K562 (cell line): ENCODE data around the gene ANKRD44. TPM values are rescaled to one million over a fixed set of nuclear protein-coding genes. Genes with fewer than 3 reads are reported as not detected.
A peak's percentile ranks its signal among the peaks of the same experiment; 100 is the strongest.

Experiments
- ATAC-seq: fragments of 200-7000 bp; cut with Tn5 transposase; 3 replicates; pipeline ENCODE4 v1.9.1; 2020; ENCODE audit warnings: moderate library complexity
- BruUV-seq: library from RNA; stranded (reverse); fragments of 400-500 nt; replicated peaks from 2 replicates; lab custom pipeline; 2021; lab: Mats Ljungman, UMichigan
- CTCF ChIA-PET: fragments of 300-600 bp; formaldehyde crosslinking; extraction: SDS; loops from one replicate; lab custom pipeline; 2021; ENCODE audit warnings: low intra/inter-chr PET ratio; lab: Yijun Ruan, JAX
- POLR2A ChIA-PET: fragments of 300-600, 350-650 bp; sonication (Branson Sonifier 250); formaldehyde crosslinking; extraction: SDS; loops from one replicate; lab custom pipeline; 2021; ENCODE audit warnings: antibody characterized with exemption, inconsistent platforms; lab: Yijun Ruan, JAX
- DNase-seq, 4 experiments: peaks; one replicate each; pipeline versions ENCODE4 v3.0.0 to v3.0.0-alpha.2; 2011 to 2018; ENCODE audit warnings: low spot score in 3 of 4, mixed read lengths in 3 of 4; ENCODE audit errors: extremely low read depth in 1 of 4
- FAIRE-seq: peaks from 2 replicates; lab custom pipeline; 2011; peaks lifted over from hg19 to GRCh38; lab: Jason Lieb, UNC
- H2AFZ ChIP-seq: 2 replicates; pipeline ENCODE4 v1.6.0; 2011; ENCODE audit warnings: low read depth, low read length, control low read depth, inconsistent platforms
- H3K27ac ChIP-seq: fragments of 200-600 bp; 3 replicates; pipeline ENCODE4 v1.8.0; 2011; ENCODE audit warnings: low read depth, mild to moderate bottlenecking, control low read depth, inconsistent platforms, low read length, moderate library complexity, mixed read lengths; ENCODE audit errors: extremely low read depth
- H3K27me3 ChIP-seq, 2 experiments: fragments of 300-600 bp in 1 of 2; 2 replicates in 1 of 2; 3 replicates in 1 of 2; pipeline versions ENCODE4 v1.6.0 to v1.8.0; 2011; ENCODE audit warnings: inconsistent platforms in 2 of 2, low read length in 2 of 2, mild to moderate bottlenecking in 1 of 2, mixed read lengths in 1 of 2, moderate library complexity in 1 of 2; ENCODE audit not compliant: control insufficient read depth in 2 of 2, insufficient read depth in 2 of 2
- H3K36me3 ChIP-seq: fragments of 300-600 bp; 3 replicates; pipeline ENCODE4 v1.8.0; 2011; ENCODE audit warnings: mild to moderate bottlenecking, low read length, inconsistent platforms; ENCODE audit not compliant: control insufficient read depth, insufficient read depth
- H3K4me1 ChIP-seq, 2 experiments: fragments of 200-600 bp in 1 of 2; replicated peaks in 1 of 2; 2 replicates in 1 of 2; 3 replicates in 1 of 2; pipeline versions ENCODE4 v1.5.1 to v1.8.0; 2011; ENCODE audit warnings: inconsistent platforms in 2 of 2, low read length in 2 of 2, mild to moderate bottlenecking in 1 of 2, mixed read lengths in 1 of 2, moderate library complexity in 1 of 2; ENCODE audit not compliant: control insufficient read depth in 2 of 2, insufficient read depth in 2 of 2
- H3K4me2 ChIP-seq: 2 replicates; pipeline ENCODE4 v1.6.1; 2011; ENCODE audit warnings: low read length, control low read depth, inconsistent platforms, mixed read lengths; ENCODE audit not compliant: insufficient read depth
- H3K4me3 ChIP-seq: fragments of 200-600 bp; sonication (generic), shearing (Covaris generic); 2 replicates; pipeline ENCODE4 v1.5.1; 2016; ENCODE audit warnings: control low read depth, inconsistent platforms
- H3K79me2 ChIP-seq: fragments of 200-600 bp; 3 replicates; pipeline ENCODE4 v1.8.0; 2011; ENCODE audit warnings: low read length, inconsistent platforms; ENCODE audit not compliant: control insufficient read depth, insufficient read depth
- H3K9ac ChIP-seq, 2 experiments: 2 replicates each; pipeline versions ENCODE4 v1.6.0 to v1.6.1; 2011; ENCODE audit warnings: low read depth in 2 of 2, low read length in 2 of 2, control low read depth in 1 of 2, inconsistent platforms in 1 of 2, mild to moderate bottlenecking in 1 of 2, mixed read lengths in 1 of 2; ENCODE audit not compliant: insufficient read depth in 1 of 2
- H3K9me1 ChIP-seq: one replicate; pipeline ENCODE4 v1.6.0; 2011; ENCODE audit warnings: inconsistent platforms, mild to moderate bottlenecking, low read length, moderate library complexity; ENCODE audit not compliant: control insufficient read depth, insufficient read depth
- H3K9me3 ChIP-seq: replicated peaks from 2 replicates; pipeline ENCODE4 v1.5.1; 2011; ENCODE audit warnings: low read depth, low read length, inconsistent platforms; ENCODE audit not compliant: control insufficient read depth, insufficient read depth
- H4K20me1 ChIP-seq: replicated peaks from 2 replicates; pipeline ENCODE4 v1.6.1; 2011; ENCODE audit warnings: low read length, inconsistent platforms, mixed read lengths; ENCODE audit not compliant: control insufficient read depth, insufficient read depth
- ATF3 ChIP-seq, 2 experiments: fragments of 450-650 bp in 1 of 2; sonication (generic) in 1 of 2; formaldehyde crosslinking in 1 of 2; IDR thresholded peaks in 1 of 2; conservative IDR thresholded peaks in 1 of 2; 2 replicates each; pipeline versions ENCODE4 v1.6.1 to v1.8.1; 2016 to 2023; ENCODE audit warnings: mild to moderate bottlenecking in 2 of 2, moderate library complexity in 2 of 2, inconsistent platforms in 1 of 2, missing genetic modification reagents in 1 of 2
- ETV5 ChIP-seq: sonication (generic); formaldehyde crosslinking; IDR thresholded peaks from 2 replicates; pipeline ENCODE4 v1.4.0; 2020; ENCODE audit warnings: low read depth, mild to moderate bottlenecking, missing genetic modification reagents
- FOSL1 ChIP-seq: fragments of 200-800 bp; sonication (Bioruptor generic); conservative IDR thresholded peaks from 2 replicates; pipeline ENCODE4 v1.6.1; 2016; ENCODE audit warnings: missing genetic modification characterization, missing compliant biosample characterization
- IRF1 ChIP-seq: sonication (generic); formaldehyde crosslinking; IDR thresholded peaks from 2 replicates; pipeline ENCODE4 v1.8.0; 2022; ENCODE audit warnings: missing genetic modification reagents, mild to moderate bottlenecking, borderline replicate concordance
- ZNF668 ChIP-seq: fragments of 250-450 bp; sonication (Bioruptor Pico); IDR thresholded peaks from 2 replicates; pipeline ENCODE4 v1.8.0; 2022; ENCODE audit warnings: mild to moderate bottlenecking, inconsistent platforms
- in situ Hi-C: fragments of 300-500 bp; cut with MboI; formaldehyde crosslinking; loops from 4 replicates; pipeline ENCODE4 v1.15.0; 2018; ENCODE audit warnings: inconsistent platforms, mixed read lengths
- intact Hi-C: fragments of 100-400 bp; cut with micrococcal nuclease; formaldehyde crosslinking; loops from 2 replicates; pipeline ENCODE4 v1.14.2; 2022
- polyA plus RNA-seq, 8 experiments: library from polyadenylated mRNA; depleted of rRNA in 4 of 8; stranded (reverse) in 5 of 8; unstranded in 3 of 8; fragments of >200 nt; fragmentation: Nextera tagmentation in 2 of 8; fragmentation: Illumina TruSeq in 1 of 8; extraction: Ambion mirVana in 2 of 8; extraction: Trizol in 1 of 8; gene quantifications; 2 replicates each; pipeline versions ENCODE4 v1.2.1 to v1.2.3, GENCODE V29; 2011 to 2014; ENCODE audit warnings: inconsistent platforms in 1 of 8, missing spikeins in 1 of 8
- total RNA-seq, 7 experiments: library from RNA; depleted of rRNA in 6 of 7; stranded (reverse); fragments of >200 nt in 6 of 7; fragmentation: Illumina TruSeq in 2 of 7; extraction: Trizol in 2 of 7; gene quantifications; 2 replicates each; pipeline versions ENCODE4 v1.2.1 to v1.2.3, GENCODE V29; 2011 to 2021; ENCODE audit warnings: low replicate concordance in 1 of 7

The ANKRD44 gene
- total and polyA plus RNA-seq, 9 of the 15 experiments (the other 6 are each of a cell fraction or from before 2014, with no cell fraction given) = 0.03 to 0.64 (median 0.07) TPM; not detected in 3

- in situ Hi-C loops (no loop called here), intact Hi-C loops (no loop called here)
- Histone ChIP-seq H3K36me3 (no peaks in the 10 kb centered on the region), H3K4me3 (no peak overlapping the region), H3K9me3 (no peaks in the 10 kb centered on the region), H3K79me2 (no peaks in the 10 kb centered on the region), H3K27me3 (no peaks in the 10 kb centered on the region), H3K4me1 (no peaks in the 10 kb centered on the region), H3K9me1 (no peaks in the 10 kb centered on the region), H3K4me2 (no peak overlapping the region), H4K20me1 (no peaks in the 10 kb centered on the region), H2AFZ (no peak overlapping the region), H3K27ac (no peak overlapping the region), H3K9ac (no peak overlapping the region)
- no peak for TF ChIP-seq ETV5 (CRISPR knock-in tag)
- TF ChIP-seq ZNF668 (CRISPR knock-in tag) = no peak
- 0 out of 2 replicates have a peak, but pooled peaks have one; percentile 16 for TF ChIP-seq ATF3 (IDR thresholded peaks at IDR 0.05)
- no peak for TF ChIP-seq ATF3 (CRISPR knock-in tag; conservative IDR thresholded peaks at IDR 0.05)
- no peak for TF ChIP-seq IRF1 (CRISPR knock-in tag)
- peak; percentile 54 for TF ChIP-seq FOSL1
- POLR2A ChIA-PET = no interaction called here
- DNase-seq = no peak
- BruUV-seq = no TSS peak
- FAIRE-seq = no peak
- CTCF ChIA-PET = no interaction called here
- ATAC-seq = no peak
Measured at GRCh38 chr2:197183355-197183754, 127.2 kb downstream of the ANKRD44 start.
